Naive B cell (primary cell): ENCODE data around the gene CCDC157. TPM values are rescaled to one million over a fixed set of nuclear protein-coding genes. Genes with fewer than 3 reads are reported as not detected.
"Not testable (repeated sequence)": the region's sequence is repeated elsewhere in the genome, so short reads cannot be mapped to it uniquely, and the experiment has no call there.

Experiments used
- ATAC-seq, 2 donors: fragments of 150-1000 bp; cut with Tn5 transposase; 2 replicates each; pipeline ENCODE4 v1.10.0; 2021; ENCODE audit warnings: low read depth in 2 of 2, mild to moderate bottlenecking in 2 of 2, moderate library complexity in 2 of 2
- DNase-seq: peaks from one replicate; pipeline ENCODE4 v3.0.0; 2022
- H3K27ac Mint-ChIP-seq, 6 donors: one replicate each; pipeline ENCODE4 v1.8.0; 2020 to 2022; ENCODE audit warnings: mild to moderate bottlenecking in 6 of 6, mixed read lengths in 6 of 6, moderate library complexity in 5 of 6, inconsistent platforms in 2 of 6
- H3K27me3 Mint-ChIP-seq, 3 donors: one replicate each; pipeline ENCODE4 v1.8.0; 2021 to 2022; ENCODE audit warnings: mixed read lengths in 3 of 3, mild to moderate bottlenecking in 1 of 3
- H3K36me3 Mint-ChIP-seq, 2 donors: one replicate each; pipeline ENCODE4 v1.8.0; 2020 to 2022; ENCODE audit warnings: mixed read lengths in 2 of 2, inconsistent platforms in 1 of 2, mild to moderate bottlenecking in 1 of 2
- H3K4me1 Mint-ChIP-seq, 3 donors: one replicate each; pipeline ENCODE4 v1.8.0; 2020 to 2022; ENCODE audit warnings: mixed read lengths in 3 of 3, inconsistent platforms in 1 of 3, mild to moderate bottlenecking in 1 of 3, moderate library complexity in 1 of 3
- H3K4me3 Mint-ChIP-seq, 8 donors: one replicate each; pipeline ENCODE4 v1.8.0; 2020 to 2022; ENCODE audit warnings: mild to moderate bottlenecking in 8 of 8, mixed read lengths in 8 of 8, moderate library complexity in 8 of 8, inconsistent platforms in 2 of 8
- H3K9me3 Mint-ChIP-seq, 7 donors: one replicate each; pipeline ENCODE4 v1.8.0; 2020 to 2022; ENCODE audit warnings: mixed read lengths in 7 of 7, mild to moderate bottlenecking in 5 of 7, inconsistent platforms in 2 of 7, moderate library complexity in 1 of 7
- polyA plus RNA-seq, 6 donors: library from polyadenylated mRNA; unstranded; fragments of 300-500 nt; fragmentation: Illumina TruSeq; gene quantifications; one replicate each; pipeline ENCODE4 v1.2.3, GENCODE V29; 2021; ENCODE audit warnings: low read depth in 6 of 6

CCDC157 gene
- polyA plus RNA-seq, 6 donors from 2014 or later: 0.47 to 2.6 (median 1.6) TPM; not detected in 1

DNA sequence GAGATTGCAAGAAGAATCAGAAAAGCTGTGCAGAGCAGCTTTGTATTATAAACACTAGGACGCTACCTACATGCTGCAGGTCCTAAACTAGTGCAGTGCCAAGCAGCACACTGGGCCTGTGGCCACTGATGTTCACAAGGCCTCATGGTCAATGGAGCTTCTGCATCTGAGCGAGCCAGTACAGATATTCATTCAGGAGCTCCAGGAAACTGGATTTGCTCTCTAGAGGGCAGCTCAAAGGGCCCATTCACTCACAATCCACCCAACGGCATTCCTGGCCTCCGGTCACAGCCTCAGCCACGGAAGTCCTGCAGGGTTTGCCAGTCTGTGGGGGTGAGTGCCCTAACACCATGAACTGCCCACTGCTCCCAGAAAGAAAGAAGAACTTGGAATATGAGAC is 24.3 kb upstream of the CCDC157 start:
- ATAC-seq (no peak), DNase-seq (no peak)
- Mint-ChIP-seq H3K4me1 (peaks cover 8 to 11% (median 11%) of the 10 kb centered on the region in 3 donors), H3K36me3 (peaks cover 0 to 15% of the 10 kb centered on the region in 2 donors), H3K27me3 (no peaks in the 10 kb centered on the region), H3K9me3 (no peaks in the 10 kb centered on the region), H3K27ac (peak overlapping the region in 2 of 6 donors; percentile 26 to 63), H3K4me3 (no peak overlapping the region)

DNA sequence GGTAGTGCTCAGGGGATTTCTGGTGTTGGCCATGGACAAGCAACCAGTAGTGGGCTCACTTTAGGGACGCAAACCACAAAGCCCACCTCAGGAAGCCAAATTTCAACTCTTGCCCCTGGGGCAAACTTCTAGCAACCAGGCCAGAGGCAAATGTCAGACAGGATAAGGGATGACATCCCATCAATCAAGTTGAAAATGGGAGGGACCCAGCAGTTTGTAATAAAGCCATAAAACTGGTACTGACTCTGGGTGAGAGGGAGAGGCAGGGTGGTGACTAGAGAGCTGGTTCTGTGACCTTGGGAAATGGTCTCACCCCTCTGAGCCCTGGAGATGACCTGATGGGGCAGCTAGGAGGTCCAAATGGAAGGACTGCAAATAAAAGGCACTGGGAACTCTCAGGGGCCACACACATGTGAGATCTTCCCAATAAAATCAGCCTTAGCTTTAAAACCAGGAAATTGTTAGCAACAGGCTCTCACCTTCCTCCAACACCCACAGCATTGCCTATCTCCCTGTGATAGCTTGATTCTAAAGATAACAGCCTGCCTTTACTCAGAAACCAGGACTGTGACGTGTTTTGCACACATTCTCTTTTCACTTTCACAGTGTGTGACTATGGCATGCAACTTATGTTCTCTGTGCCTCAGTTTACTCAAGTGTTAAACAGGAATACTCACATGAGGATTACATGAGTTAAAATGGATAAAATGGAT is 23.7 kb upstream of the CCDC157 start:
- DNase-seq: no peak
- no peaks in the 10 kb centered on the region for H3K9me3 Mint-ChIP-seq
- peak overlapping the region in 2 of 6 donors; percentile 26 to 63 for H3K27ac Mint-ChIP-seq
- no peaks in the 10 kb centered on the region for H3K27me3 Mint-ChIP-seq
- no peak overlapping the region for H3K4me3 Mint-ChIP-seq
- no peak for ATAC-seq
- H3K4me1 Mint-ChIP-seq: peaks cover 3 to 7% (median 6%) of the 10 kb centered on the region in 3 donors
- peaks cover 0 to 15% of the 10 kb centered on the region in 2 donors for H3K36me3 Mint-ChIP-seq

DNA sequence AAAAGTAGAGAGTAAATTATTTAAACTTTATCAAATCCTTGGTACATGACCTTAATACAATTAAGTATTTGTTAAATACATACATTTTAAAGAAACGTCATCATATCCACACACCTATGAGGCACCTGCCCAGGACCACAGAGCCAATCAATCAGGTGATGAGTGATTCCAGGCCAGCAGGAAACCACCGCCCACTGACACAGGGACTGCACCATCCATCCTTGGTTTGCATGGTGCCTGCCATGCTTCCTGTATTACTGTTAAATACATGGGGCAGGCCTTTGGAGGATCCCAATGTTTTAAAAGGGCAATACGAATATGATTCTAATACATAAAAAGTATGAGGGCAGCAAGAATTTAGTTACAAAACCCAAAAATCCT is 23.1 kb upstream of the CCDC157 start:
- no peak for DNase-seq
- no peaks in the 10 kb centered on the region for H3K27me3 Mint-ChIP-seq
- H3K4me3 Mint-ChIP-seq: no peak overlapping the region
- H3K36me3 Mint-ChIP-seq: peaks cover 1 to 20% of the 10 kb centered on the region in 2 donors
- H3K9me3 Mint-ChIP-seq: no peaks in the 10 kb centered on the region
- H3K4me1 Mint-ChIP-seq: peaks cover 3 to 7% (median 6%) of the 10 kb centered on the region in 3 donors
- no peak overlapping the region for H3K27ac Mint-ChIP-seq
- no peak for ATAC-seq

DNA sequence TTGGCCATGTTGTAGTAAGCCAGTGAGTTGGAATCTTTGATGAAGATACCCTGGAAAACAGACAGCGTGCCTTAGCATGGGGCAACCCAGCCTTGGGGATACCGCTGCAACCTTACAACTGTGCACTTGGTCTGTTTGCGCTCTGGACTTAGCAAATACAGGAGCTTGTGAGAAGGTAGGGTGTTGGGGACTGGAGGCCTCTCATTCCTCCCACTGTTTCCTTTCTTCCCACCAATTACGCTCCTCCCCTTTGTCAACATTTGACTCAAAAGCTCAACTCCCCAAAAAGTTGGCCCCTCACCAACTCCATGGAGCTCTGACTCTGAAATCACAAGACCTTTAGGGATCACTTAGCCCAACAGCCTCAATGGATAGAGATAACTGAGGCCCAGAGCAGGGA is 22.2 kb upstream of the CCDC157 start:
- DNase-seq: no peak
- H3K27ac Mint-ChIP-seq: peak overlapping the region in 2 of 6 donors; percentile 39 to 78
- H3K27me3 Mint-ChIP-seq: no peaks in the 10 kb centered on the region

DNA sequence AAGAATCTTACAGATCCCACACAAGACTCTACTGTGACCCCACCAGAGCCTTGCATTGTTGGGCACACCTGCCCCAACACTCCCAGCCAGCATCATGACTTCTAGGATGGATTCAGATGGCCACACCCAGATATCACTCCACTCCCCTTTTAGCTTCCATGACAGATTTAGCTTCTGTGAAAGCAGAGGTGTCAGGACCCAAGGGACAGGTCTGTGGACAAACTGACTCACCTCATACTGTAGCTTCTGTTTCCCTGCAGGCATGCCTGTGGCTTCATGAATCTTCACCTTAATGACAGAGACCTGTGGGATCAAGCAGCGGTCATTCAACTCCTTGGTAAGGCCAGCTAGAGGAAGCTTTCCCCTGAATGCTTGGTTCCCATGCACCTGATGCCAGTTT is 21.6 kb upstream of the CCDC157 start:
- no peaks in the 10 kb centered on the region for H3K9me3 Mint-ChIP-seq

More for the DNA sequence above, 22.2 kb upstream of the CCDC157 start:
- peaks cover 5 to 27% of the 10 kb centered on the region in 2 donors for H3K36me3 Mint-ChIP-seq
- H3K4me1 Mint-ChIP-seq: peaks cover 3 to 7% (median 6%) of the 10 kb centered on the region in 3 donors
- no peaks in the 10 kb centered on the region for H3K9me3 Mint-ChIP-seq
- no peak overlapping the region for H3K4me3 Mint-ChIP-seq
- no peak for ATAC-seq

DNA sequence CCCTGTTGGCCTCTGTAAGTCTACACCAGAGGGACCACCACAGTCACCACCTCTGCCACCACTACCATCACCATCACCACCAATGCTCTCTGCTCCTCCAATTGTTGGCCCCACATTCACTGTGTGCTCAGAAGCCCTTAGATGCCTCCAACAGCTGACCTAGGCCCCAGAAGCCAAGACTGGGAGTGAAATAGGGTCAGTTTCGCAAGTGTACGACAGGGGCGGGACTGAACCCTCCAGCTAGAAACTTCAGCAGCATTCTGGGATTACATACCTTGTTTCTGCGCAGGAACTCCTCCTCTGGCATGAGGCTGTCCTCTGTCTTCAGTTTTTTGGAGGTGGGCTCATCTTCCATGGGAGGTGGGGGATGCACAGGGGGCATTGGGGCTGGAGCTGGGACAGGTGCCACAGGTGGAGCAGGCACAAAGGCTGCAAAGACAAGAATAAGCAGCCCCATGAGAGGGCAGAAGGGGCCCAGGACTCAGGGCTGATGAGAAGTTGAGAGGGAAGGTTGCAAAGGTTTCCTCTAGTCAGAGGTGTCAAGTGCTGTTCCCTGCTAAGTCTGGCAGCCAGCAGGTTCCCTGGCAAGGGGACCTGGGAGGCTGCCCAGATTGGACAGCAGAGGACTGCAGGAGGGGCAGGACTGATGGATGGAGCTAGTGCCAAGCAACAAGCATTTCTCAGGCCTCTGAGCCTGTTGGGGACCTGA is 19.9 kb upstream of the CCDC157 start:
- Mint-ChIP-seq H3K27ac (peak overlapping the region in 3 of 6 donors; percentile 41 to 79 (median 61)), H3K4me3 (no peak overlapping the region), H3K9me3 (no peaks in the 10 kb centered on the region), H3K36me3 (peaks cover 5 to 27% of the 10 kb centered on the region in 2 donors), H3K4me1 (peaks cover 0 to 7% (median 6%) of the 10 kb centered on the region in 3 donors), H3K27me3 (no peaks in the 10 kb centered on the region)
- no peak for DNase-seq
- ATAC-seq: no peak

More for the DNA sequence above, 21.6 kb upstream of the CCDC157 start:
- no peaks in the 10 kb centered on the region for H3K27me3 Mint-ChIP-seq
- DNase-seq (no peak), ATAC-seq (no peak)
- peaks cover 3 to 7% (median 6%) of the 10 kb centered on the region in 3 donors for H3K4me1 Mint-ChIP-seq
- H3K27ac Mint-ChIP-seq: peak overlapping the region in 1 of 6 donors; percentile 39
- no peak overlapping the region for H3K4me3 Mint-ChIP-seq
- peaks cover 5 to 26% of the 10 kb centered on the region in 2 donors for H3K36me3 Mint-ChIP-seq

DNA sequence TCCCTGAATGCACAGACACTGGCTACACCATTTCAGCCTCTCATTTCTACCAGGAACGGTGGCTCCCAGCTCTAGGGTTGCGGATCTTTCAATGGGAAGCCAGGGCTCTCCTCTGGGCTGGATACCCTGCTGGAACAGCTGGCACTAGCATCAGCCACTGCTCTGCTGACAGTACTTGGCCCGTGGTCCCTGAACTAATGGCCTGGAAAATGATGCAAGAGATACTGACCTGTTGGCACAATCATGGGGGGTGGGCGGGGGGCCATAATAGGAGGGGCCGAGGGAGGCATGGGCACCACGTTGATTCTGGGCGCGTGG is 19.4 kb upstream of the CCDC157 start:
- no peak for DNase-seq
- no peaks in the 10 kb centered on the region for H3K27me3 Mint-ChIP-seq
- H3K4me3 Mint-ChIP-seq: no peak overlapping the region
- no peaks in the 10 kb centered on the region for H3K9me3 Mint-ChIP-seq
- ATAC-seq: no peak
- H3K27ac Mint-ChIP-seq: peak overlapping the region in 1 of 6 donors; percentile 79
- H3K4me1 Mint-ChIP-seq: peaks cover 0 to 7% (median 6%) of the 10 kb centered on the region in 3 donors
- peaks cover 5 to 33% of the 10 kb centered on the region in 2 donors for H3K36me3 Mint-ChIP-seq

DNA sequence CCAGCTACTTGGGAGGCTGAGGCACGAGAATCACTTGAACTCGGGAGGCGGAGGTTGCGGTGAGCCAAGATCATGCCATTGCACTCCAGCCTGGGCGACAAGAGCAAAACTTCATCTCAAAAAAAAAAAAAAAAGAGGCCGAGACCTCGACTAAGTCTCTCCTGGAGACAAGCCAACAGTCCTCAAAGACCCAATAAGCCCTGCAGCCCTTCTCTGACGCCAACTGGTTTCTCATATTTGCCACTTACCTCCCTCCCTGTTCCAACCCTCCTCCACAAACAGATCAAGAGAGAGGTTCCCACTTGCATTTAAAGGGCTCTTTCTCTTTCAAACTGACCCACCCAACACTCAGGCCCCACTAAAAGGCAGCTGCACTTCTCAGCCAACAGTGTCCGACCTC is 18.5 kb upstream of the CCDC157 start:
- H3K4me3 Mint-ChIP-seq, H3K27ac Mint-ChIP-seq: not testable (repeated sequence)
- H3K36me3 Mint-ChIP-seq: peaks cover 8 to 39% of the 10 kb centered on the region in 2 donors

DNA sequence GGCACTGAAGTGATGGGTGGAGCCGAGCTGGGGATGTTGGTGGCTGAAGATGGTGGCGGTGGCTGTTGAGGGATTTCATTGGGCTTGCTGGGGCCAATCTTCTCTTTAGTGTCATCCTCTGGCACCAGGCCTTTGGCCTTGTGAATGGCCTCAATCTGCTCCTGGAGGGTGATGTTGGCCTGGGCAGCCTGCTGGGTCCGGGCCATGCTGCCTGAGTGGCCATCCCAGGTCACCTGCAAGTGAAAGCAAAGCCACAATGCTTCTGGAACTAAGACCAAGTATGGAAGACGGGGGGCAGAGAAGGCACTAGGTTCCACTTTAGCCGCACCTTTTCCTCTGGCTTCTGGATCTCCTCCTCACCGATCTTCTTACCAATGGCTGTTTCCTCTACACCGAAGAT is 18.0 kb upstream of the CCDC157 start:
- peaks cover 2 to 12% (median 6%) of the 10 kb centered on the region in 3 donors for H3K4me1 Mint-ChIP-seq
- ATAC-seq (no peak), DNase-seq (no peak)
- no peaks in the 10 kb centered on the region for H3K9me3 Mint-ChIP-seq
- H3K27ac Mint-ChIP-seq: peak overlapping the region in 1 of 6 donors; percentile 20
- H3K27me3 Mint-ChIP-seq: no peaks in the 10 kb centered on the region
- H3K36me3 Mint-ChIP-seq: peaks cover 12 to 41% of the 10 kb centered on the region in 2 donors
- no peak overlapping the region for H3K4me3 Mint-ChIP-seq

More for the DNA sequence above, 18.5 kb upstream of the CCDC157 start:
- ATAC-seq, DNase-seq, H3K27me3 Mint-ChIP-seq, H3K9me3 Mint-ChIP-seq: not testable (repeated sequence)
- H3K4me1 Mint-ChIP-seq: peaks cover under 1 to 12% (median 6%) of the 10 kb centered on the region in 3 donors

DNA sequence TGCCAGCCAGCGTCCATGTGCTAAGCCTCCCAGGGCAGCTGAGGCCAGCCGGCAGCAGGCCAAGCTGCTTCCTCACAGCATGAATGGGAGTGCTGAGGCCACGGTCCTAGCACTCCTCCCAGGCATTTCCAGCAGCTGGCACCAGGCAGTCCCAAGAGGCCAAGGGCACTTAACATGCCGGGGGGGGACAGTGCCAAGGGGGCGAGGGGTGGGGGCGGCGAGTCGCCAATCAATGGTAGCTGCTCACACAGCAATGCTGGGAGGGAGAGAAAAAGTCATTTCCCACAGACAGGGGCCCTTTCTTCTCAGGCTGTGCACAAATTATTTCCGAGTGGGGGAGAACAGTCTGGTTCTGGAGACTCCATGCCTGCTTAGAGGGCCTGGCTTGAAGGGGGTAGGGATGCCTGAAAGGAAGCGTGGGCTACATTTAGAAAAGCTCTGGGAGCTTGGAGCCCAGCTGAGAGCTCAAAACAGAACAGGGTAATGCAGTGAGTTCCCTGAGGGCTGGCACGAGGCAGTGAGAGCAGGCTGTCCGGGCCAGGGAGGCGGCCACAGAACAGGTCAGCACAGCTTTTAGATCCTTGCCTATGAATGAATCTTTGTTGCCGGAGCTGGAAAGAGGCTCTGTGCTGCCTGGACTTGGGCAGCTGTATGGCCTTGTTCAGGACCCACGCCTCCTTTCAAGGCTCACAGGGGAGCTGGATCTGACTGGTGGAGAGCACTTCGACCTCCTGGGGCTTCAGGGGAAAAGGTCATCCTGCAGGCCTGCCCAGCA is 15.7 kb upstream of the CCDC157 start:
- no peak for ATAC-seq
- Mint-ChIP-seq H3K4me3 (no peak overlapping the region), H3K4me1 (peaks cover 2 to 12% (median 6%) of the 10 kb centered on the region in 3 donors), H3K36me3 (peaks cover 18 to 41% of the 10 kb centered on the region in 2 donors), H3K9me3 (no peaks in the 10 kb centered on the region), H3K27me3 (no peaks in the 10 kb centered on the region), H3K27ac (peak overlapping the region in 2 of 6 donors; percentile 24 to 95)
- no peak for DNase-seq

DNA sequence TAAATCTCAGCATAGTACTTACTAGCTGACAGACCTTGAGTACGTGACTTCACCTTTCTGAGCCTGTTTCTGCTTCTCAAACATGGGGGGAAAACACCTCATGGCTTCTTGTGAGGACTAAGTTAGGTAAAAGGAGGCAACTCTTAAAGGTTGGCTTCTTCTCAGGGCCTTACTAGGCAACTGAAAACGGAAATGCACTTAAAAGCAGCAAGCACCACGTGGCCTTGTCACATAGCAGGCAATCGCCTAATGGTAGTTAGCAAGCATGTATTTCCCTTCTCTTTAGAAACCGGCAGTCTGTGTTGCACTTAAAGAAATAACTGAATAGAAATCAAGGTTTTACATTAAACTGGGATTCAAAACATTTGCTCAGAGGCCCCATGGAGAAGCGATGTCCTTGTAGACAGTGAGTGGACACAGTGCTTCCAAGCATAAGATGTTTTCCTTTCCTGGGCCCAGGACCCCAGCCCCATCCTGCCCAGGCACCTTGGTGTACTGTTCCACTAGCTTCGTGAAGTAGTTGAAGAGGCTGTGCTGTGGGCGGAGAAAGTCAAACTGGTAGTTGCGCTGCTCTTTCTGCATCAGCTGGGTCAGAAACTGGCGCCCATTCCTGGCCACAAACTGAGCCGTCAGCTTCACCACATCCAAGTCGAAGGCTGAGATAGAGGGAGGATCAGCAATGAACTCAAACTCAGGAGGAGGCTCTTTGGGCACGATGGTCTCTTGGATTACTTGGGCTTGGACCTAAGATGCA is 12.2 kb upstream of the CCDC157 start:
- Mint-ChIP-seq H3K9me3 (no peaks in the 10 kb centered on the region), H3K4me1 (peaks cover 4 to 15% (median 13%) of the 10 kb centered on the region in 3 donors), H3K36me3 (peaks cover 18 to 21% of the 10 kb centered on the region in 2 donors), H3K27me3 (no peaks in the 10 kb centered on the region), H3K4me3 (no peak overlapping the region), H3K27ac (no peak overlapping the region)
- ATAC-seq: no peak
- DNase-seq: no peak

DNA sequence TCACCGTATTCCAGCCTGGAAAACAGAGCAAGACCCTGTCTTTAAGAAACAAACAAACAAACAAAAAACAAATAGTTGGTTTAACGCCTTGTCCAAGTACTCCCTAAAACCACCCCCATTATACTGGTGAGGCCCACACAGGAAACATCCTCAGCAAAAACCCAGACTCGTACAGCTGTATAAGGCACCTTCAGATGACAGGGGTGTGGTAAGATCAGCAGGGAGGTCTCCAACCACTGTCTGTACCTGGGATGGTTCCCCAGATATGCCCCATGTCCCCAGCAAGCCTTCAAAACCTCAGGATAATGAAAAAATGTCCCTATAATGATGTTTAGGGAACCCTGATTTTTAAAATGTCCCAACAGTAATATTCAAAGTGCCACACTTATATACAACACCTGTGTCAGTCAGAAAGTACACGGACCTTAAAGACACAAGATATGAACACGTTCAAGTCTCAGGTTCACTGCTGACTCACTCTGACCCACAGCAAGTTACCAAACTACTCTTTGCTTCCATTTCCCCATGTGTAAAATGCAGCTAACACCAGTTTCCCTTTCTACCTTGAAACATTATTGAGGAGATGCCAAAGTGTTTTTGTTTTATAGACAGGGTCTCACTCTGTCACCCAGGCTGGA is 9.4 kb upstream of the CCDC157 start:
- H3K9me3 Mint-ChIP-seq: no peaks in the 10 kb centered on the region
- peaks cover 14 to 39% (median 23%) of the 10 kb centered on the region in 3 donors for H3K4me1 Mint-ChIP-seq
- H3K36me3 Mint-ChIP-seq: peaks cover 9 to 24% of the 10 kb centered on the region in 2 donors
- no peak for ATAC-seq
- H3K27ac Mint-ChIP-seq: peak overlapping the region in 3 of 6 donors; percentile 21 to 49 (median 37)
- no peak overlapping the region for H3K4me3 Mint-ChIP-seq
- no peak for DNase-seq
- no peaks in the 10 kb centered on the region for H3K27me3 Mint-ChIP-seq
